GF-D8 (cell line): Measurements from ENCODE around the gene PXDN.

Experiments
- DNase-seq: peaks from one replicate; lab custom pipeline; 2025; lab: John Stamatoyannopoulos, UW

PXDN gene

DNA sequence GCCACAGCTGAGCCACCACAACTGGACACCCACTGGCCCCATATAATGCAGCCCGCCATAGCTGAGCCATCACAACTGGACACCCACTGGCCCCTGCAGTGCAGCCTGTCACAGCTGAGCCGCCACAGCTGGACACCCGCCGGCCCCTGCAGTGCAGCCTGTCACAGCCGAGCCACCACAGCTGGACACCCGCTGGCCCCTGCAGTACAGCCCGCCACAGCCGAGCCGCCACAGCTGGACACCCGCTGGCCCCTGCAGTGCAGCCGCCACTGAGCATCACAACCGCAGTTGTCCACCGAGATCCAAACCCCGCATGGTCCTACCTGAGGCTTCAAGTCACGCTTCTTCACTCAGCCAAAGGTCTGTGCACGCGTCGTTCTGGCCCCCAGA, 134.2 kb downstream of the PXDN start:
- no peak for DNase-seq

DNA sequence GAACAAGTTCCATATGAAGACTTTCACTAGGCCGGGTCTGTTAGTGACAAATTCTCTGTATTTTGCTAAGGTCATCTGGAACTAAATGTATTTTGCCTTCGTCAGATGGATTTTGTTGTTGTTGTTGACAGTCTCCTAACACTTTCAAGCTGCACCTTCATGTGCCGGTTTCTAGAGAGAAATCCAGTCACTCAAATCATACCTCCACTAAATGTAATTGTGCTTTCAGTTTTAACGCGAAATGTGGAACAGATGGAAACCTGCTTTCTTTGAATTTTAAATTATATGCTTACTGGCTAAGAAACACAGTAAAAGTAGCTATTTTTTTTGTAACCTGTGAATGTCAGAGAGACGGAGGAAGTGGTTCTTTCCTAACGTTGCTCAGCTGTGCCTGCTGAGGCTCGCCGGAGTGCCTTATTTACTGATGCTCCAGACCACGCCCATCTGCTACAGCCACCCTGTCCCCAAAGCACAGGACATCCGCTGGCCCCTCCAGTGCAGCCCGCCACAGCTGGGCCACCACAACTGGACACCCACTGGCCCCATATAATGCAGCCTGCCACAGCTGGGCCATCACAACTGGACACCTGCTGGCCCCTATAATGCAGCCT, 134.7 kb downstream of the PXDN start:
- DNase-seq: no peak

DNA sequence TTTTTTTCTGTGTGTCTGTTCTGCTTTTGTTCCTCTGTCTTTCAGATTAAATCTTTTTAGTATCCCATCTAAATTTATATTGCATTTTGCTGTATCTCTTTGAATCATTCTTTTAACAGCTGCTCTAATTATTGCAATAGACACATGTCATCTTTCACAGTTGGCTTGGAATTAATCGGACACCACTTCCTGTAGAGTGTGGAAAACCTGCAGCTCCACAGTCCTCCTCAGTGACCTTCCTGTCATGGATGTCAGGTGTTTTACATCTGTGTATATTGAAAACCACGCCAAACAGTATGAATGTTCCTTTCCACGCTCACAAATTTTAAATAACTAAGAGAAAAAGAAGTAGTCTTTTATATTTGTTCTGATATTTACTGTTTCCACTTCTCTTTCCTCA, 135.3 kb downstream of the PXDN start:
- no peak for DNase-seq

DNA sequence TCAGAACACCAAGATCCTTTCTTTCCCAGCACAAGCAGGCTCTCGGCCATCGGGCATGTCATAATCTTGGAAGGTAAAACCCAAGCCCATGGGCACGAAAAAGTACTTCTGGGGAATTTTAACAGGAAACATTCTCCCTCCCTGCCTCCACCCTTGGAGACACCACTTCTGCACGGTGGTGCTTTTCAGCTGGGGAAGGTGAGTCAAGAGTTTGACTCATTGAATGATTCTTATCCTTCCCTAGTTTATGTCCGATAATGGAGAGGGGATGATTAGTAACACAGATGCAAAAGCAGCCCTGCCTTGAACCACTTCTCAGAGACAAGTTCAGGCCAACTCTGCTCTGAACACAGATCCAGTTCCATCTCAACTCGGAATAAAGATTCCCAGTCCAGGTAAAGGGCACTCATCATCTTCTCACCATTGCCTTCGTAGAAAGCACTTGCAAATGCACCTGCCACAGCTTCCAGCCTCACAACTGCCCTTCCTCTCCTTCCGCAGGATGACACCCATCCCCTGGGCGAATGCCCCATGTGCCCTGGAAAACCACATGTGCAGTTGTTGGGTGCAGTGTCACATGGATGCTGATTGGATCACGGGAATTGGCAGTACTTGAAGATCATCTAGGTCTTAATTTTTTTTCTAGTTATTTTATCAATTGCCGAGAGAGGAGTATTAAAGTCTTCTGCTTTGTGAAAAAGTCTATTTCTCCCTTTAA, 136.2 kb downstream of the PXDN start:
- no peak for DNase-seq

DNA sequence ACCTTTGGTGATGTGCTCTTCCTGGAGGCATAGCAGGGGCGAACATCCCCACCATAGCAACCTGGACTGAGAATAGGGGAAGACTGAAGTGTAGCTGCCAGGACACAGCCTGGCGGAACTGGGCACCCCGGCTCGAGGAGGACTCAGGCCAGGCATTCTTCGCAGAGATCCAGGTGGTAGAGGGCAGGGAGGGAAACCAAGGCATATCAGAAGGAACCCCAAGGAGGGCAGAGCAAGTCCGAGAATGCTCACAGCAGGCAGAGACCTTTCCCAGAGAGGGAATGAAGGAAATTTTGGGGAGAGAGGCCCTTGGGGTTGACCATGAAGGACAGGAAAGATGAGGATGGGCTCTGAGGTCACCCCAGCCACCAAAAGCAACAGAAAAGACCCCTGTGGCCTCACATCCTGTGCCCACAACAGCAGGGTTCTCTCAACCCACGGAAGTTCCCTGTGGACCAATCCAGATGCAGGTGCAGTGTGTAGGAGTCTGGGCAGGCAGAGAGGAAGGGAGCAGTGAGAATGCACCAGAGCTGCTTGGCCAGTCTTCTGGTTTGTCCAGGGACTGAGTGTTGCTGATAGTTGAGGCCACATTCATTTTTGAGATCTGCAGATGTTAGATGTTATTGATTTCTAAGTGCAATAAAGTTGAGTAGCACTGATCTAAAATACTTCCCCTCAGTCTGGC, 136.9 kb downstream of the PXDN start:
- no peak for DNase-seq

DNA sequence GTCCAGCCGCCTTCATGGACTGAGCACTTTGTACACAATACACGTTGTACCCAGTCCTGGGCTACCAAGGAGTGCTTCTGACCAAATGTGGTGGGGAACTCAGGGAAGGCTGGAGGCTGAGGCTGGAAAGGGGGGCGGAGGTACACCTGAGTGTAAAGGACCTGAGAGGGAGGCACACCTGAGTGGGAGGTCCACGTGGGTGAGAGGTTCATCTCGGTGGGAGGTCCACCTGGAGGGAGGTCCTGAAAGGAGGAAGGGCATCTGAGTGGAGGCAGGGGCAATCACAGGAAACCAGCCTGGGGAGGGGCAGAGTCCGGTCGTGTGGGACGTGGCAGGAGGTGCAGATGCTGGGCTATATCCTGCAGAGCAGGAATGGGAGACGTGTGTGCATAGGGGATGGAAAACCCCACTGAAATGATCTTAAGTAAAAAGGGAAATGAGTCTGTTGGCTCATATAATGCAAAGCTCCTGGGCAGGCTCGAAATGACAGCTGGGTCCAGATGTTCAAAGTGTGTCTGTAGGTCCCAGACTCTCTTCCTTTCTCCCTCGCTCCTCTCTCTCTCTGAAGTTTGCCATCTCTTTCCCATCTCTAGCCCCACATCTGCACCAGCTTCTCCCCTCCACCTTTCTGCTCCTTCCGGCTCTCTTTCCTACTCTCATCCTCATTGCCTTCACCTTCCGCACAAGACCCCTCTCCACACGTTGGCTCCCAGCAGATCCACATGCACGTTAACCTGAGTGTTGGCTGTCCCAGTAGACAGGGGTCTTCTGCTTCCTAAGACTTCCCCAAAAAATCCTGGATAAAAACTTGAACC, 137.7 kb downstream of the PXDN start:
- no peak for DNase-seq

DNA sequence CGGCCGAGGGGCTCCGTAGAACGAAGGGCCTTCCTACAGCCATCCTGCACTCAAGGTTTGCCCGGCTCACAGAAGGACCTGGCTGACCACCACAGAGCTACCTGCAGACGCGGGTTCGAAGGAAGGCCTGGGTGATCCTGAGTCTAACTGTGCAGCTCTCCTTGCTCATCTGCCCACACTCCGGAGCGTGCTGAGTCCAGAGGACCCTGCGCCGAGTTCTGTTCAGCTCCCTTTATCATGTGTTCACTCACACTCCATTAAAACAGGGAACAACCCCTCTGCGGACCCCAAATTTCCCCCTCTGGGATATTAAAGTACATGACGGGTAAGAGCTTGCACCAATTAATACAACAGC, 138.3 kb downstream of the PXDN start:
- no peak for DNase-seq

DNA sequence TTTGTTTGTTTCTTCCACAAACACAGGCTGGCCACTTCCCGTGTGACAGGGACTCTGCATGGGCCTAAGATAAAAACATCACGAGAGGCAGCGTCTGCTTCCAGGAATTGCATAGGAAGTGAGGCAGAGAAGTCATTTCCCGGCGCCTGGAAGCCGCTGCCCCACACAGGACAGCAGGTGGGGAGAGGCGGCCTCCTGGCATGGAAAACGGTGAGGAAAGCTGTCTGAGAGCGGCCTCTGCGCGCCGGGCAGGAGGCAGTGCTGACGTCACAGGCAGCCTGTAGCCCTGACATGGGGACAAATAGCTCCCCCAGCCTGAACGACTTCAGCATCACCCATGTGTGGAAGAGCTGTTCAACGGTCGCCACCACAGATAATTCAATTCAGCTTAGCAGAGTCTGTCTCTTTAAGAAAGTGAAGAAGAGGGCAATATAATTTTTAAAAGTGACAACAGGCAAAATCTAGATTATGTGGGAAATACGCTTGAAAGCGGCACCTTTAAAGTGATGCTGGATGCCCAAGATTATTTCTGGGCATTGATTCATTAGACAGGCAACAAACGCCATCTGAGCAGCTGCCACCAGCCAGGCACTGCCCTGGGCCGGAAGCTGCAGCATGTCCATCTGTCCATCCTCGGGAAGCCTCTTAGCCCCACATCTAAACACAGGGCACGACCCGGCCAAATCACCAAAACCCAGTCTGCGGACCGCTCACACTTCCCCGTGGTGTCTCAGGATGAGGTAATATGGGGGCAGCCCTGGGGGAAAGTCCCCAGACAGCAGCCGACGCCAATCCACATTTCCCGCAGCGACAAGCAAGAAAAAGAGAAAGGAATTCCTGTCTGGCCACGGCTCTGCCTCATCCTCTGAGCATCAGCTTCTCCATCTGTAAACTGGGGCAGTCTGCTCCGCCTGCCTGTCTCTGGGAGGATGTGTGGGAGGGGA, 138.9 kb downstream of the PXDN start:
- no peak for DNase-seq

DNA sequence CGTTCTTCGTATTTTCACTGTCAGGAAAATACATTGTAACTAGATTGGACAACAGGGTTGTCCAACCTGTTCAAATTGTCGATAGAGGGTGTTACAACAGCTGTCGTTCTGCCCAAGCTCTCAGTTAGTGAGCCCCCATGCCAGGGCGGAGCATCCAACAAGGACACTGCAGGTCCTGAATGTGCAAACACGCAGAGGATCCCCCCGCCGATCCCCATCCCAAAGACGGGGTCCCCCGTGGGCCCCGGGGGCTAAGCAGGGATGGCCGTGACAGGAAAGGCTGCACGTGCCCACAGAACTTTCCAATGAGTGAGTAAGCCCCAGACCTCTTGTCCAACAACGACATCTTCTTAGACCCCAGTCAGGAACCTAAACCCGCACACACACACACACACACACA, 140.8 kb downstream of the PXDN start:
- DNase-seq: no peak

DNA sequence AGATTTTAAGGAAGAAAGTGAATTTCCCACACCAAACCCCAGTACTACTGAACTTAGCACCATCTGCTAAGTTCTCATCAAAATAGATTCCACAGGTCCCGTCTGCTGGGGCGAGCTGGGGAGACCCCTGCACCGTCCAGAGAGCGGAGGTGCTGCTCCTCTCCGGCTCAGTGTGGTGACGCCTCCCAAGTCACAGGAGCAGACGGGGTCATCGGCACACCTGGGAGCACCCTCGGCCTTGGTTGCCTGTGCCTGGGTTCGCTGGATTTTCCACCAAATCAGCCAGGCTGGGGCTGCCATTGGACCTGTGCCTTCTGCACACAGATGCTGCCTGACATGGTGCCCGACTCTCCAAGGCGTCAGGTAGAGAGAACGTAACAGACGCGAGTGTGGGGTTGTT, 141.3 kb downstream of the PXDN start:
- no peak for DNase-seq

DNA sequence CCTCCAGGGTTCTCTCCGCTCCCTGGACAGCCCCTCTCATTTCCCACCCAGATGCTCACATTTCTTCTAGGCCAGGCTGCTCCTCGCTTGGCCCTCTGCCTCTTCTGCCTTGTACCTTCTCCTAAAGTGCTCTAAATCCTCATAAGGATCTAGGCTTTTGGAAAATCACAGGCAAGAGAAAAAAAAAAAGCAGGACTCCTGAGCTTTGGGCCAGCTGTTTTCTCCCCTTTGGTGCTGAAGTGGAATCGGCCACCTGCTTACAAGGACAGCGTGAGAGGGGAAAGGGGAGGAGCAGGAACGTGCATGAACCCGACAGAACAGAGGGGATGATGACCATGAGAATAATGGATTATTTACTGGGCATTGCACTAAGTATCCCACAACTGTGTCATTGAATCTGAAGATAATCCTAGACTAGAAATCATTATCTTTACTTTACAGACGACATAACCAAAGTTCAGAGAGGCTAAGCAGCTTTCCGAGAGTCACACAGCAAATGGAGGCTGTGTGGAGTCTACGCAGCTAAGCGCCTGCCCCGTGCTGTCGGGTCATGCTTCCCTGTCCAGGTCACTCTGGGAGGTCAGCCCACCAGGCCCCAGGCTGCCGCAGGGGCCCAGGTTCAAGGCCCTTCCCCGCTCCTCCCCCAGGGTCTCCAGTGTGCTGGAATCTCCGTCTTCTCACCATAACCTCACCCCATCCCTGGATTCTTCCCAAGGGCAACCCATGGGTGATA, 141.9 kb downstream of the PXDN start:
- no peak for DNase-seq

DNA sequence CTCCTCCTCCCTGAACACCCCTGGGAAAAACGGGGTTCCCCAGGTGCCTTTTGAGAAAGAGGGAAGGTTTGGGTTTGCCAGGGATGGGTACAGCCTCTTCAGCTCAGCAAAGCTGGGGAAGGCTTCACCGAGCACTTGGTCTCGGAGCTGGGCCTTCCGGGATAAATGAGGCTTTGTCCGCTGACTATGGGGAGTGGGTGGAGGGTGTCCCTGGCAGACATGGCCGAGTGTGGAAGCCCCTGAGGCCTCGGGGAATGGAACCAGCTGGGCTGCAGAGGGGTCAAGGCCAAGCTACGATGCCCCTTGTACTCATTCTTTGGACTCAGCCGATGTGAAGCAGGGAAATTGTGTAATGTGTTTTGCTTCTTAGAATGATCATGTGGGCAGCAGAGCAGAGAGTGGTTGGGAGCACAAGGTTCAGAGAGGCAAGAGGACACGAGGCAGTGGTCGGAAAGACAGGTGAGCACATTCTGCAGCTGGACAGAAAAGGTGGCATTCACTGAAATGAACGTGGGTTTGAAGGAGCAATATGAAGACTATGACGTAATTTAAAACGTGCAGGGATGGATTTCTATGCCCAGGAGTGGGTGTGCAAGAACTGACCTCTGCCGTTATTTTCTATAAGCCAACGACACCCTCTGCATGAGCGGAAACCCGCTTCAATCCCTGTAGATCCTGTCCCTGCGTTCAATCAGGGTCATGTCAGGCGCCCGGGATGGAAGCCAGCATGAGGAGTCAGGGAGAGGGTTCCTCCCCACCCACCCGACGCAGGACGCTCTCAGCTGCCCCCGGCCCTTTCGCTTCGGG, 142.6 kb downstream of the PXDN start:
- no peak for DNase-seq

DNA sequence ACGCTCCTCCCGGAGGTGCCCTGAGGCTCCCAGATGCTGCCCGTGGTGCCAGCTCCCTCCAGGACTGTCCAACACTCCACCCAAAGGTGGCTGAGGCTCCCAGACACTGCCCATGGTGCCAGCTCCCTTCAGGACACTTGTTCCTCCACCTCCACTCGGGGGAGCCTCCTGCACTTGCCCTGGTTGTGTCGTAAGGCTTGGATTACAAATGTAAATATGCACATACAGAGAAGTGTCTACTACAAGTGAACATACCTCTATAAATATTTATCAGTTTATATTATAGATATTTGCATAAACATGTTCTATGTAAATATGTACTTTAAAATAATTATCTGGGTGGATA, 143.3 kb downstream of the PXDN start:
- DNase-seq: no peak

DNA sequence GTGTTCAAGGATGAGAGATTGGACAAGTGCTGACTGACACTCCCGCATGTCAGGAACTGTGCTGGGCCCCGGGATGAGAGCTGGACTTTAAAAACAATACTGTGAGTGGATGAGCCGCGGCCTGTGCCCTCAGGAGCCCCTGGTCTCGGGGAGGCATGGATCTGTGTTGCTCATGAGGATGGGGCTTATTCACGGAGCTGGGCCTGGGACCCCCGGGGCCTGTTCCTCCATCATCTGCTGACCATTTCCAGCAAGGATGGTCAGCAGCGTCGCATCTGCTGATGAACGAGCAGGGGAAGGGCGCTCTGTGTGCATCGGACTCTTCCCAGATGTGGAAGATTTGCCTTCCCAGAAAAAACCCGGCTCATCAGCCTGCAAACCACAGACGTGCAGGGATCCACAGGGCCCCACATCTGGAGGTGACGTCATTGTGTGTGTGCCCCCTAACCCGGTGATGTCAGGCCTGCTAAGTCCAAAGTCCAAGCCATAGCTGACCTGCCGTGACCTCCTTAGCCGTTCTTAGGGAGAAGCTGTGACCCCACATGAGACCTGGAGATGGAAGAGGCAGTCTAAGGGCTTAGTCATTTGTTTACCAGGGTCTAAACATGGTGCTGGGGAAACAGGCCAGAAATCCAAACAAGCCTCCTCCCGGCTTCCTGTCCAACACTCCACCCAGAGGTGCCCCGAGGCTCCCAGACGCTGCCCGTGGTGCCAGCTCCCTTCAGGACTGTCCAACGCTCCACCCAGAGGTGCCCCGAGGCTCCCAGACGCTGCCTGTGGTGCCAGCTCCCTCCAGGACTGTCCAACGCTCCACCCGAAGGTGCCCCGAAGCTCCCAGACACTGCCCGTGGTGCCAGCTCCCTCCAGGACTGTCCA, 143.9 kb downstream of the PXDN start:
- DNase-seq: no peak

DNA sequence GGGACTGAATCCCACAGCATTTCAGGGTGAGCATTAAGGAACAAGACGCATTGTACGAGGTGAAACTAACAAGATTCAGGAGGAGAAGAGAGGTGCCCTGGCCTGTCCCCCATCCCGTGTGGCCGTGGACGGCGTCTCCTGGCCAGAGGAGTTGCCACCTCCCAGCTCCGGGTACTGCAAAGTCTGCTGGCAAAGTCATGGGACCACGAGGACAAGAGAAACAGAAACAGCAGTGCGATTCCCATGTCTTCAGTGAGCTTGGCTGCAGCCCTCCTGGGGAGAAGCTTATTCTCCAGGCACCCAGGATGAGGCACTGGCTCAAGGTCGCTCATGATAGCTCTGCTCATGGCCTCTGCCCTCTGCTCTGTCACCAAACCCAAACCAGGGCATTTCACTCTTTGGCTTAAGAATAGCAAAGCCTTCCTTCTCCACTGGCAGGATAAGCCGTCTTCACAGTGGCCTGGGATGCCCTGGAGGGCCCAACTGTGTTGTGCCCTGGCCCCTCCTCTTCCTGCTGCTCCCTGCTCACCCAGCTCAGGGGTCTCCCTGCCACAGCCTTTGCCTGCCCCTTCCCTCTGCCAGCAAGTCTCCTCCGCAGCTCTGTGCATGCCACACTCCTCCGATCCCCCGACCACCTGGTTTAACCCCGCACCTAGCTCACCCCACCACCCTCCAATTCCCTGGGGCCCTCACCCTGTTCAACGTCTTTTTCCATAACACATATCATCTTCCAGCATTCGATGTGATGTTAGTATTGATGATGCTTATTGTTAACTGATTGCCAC, 144.8 kb downstream of the PXDN start:
- no peak for DNase-seq

DNA sequence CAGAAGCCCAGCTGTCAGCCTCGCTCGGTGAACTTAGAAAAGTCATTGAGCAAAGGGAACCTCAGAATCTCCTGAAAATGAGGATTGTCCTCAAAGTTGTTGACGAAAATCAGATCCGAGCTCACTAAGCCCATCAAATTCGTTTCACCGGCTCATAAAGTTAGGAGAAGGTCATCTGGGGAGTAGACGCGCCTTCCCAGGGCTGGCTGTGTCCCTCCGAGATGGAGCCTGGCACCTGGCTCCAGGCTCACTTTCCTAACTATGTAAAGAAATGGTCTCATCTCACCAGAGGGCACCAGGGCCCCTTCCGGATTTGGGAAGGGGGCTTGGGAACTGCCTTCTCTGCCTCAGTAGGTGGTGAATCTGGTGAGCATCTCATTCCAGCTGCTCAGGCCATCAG, 145.5 kb downstream of the PXDN start:
- DNase-seq: no peak

DNA sequence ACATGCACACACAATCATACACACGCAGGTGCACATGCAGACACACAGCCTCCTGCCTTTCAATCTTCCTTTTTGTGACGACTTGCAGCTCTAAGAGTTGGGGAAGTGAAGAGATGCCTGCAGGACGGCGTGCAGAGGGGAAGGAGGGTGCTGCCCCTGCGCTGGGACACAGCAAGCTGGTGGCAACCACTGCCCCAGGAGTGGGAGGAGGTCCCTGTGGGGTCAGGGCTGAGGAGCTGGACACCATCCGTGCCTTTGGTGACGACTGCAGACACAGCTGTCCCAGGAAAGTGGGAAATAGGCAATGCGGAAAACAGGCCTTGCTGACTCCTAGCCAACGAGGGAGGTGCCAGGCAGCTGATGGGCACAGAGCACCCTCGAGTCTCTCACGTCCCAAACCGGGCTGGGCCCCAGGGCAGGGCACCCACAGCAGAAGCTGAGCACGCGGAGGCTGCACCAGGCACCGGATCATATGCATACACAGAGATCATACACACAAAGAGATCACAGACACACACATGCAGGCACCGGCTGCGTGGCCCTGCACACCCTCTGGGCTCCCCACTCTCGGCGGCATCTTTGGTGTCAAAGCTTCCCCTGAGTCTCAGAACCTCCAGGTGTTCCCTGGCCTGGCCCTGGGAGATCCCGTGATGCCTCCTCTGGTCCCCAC, 146.1 kb downstream of the PXDN start:
- no peak for DNase-seq

DNA sequence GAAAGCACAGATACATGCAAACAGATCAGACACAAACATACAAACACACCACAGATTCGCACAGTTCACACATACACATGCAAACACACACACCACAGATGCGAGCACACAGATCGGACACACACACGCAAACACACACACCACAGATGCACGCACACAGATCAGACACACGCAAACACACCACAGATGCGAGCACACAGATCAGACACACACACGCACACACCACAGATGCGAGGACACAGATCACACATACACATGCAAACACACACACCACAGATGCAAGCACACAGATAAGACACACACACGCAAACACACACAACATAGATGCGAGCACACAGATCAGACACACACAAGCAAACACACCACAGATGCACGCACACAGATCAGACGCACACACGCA, 149.0 kb downstream of the PXDN start:
- DNase-seq: no peak
